ENCODE data around the gene RPGRIP1L. TPM values are rescaled to one million over a fixed set of nuclear protein-coding genes. Genes with fewer than 3 reads are reported as not detected.
"Not testable (repeated sequence)": the region's sequence is repeated elsewhere in the genome, so short reads cannot be mapped to it uniquely, and the experiment has no call there.

RPGRIP1L gene
- total RNA-seq, 6 experiments from 2014 or later = 16.3 to 19.1 (median 18.4) TPM

- Mint-ChIP-seq H3K9me3 (0 out of 2 replicates have a peak, but pooled peaks cover 3% of the 10 kb centered on the region), H3K27ac (peak overlapping the region; percentile 24; the same call in 1 of the 2 replicates), H3K4me3 (no peak overlapping the region), H3K36me3 (ENCODE audit: low read depth) (peaks cover 49% of the 10 kb centered on the region), H3K4me1 (ENCODE audit: low read depth) (peaks cover 14% of the 10 kb centered on the region), H3K27me3 (ENCODE audit: insufficient read depth) (no peaks in the 10 kb centered on the region)
- peak; percentile 14 for DNase-seq
- no peak for TF ChIP-seq CTCF (IDR thresholded peaks at IDR 0.05)
Observed at GRCh38 chr16:53689636-53690035, 14.0 kb downstream of the RPGRIP1L start.

GRCh38 chr16:53686710-53687109 lies 16.9 kb downstream of the RPGRIP1L start:
- H3K9me3 Mint-ChIP-seq = 0 out of 2 replicates have a peak, but pooled peaks cover 3% of the 10 kb centered on the region
- H3K4me1 Mint-ChIP-seq (ENCODE audit: low read depth) = peaks cover 12% of the 10 kb centered on the region
- H3K27me3 Mint-ChIP-seq (ENCODE audit: insufficient read depth) = no peaks in the 10 kb centered on the region
- no peak overlapping the region for H3K4me3 Mint-ChIP-seq
- no peak overlapping the region for H3K27ac Mint-ChIP-seq
- no peak for TF ChIP-seq CTCF (IDR thresholded peaks at IDR 0.05)
- H3K36me3 Mint-ChIP-seq (ENCODE audit: low read depth) = peaks cover 39% of the 10 kb centered on the region
- DNase-seq = no peak

- H3K4me1 Mint-ChIP-seq (ENCODE audit: low read depth) = peaks cover 16% of the 10 kb centered on the region
- not testable (repeated sequence) for H3K4me3 Mint-ChIP-seq; H3K27me3 Mint-ChIP-seq (ENCODE audit: insufficient read depth); DNase-seq; H3K9me3 Mint-ChIP-seq; H3K27ac Mint-ChIP-seq
- H3K36me3 Mint-ChIP-seq (ENCODE audit: low read depth) = peaks cover 35% of the 10 kb centered on the region
Observed at GRCh38 chr16:53685334-53685733, 18.3 kb downstream of the RPGRIP1L start.

- no peak for TF ChIP-seq CTCF (IDR thresholded peaks at IDR 0.05)
- Mint-ChIP-seq H3K36me3 (ENCODE audit: low read depth) (peaks cover 28% of the 10 kb centered on the region), H3K4me3 (no peak overlapping the region), H3K27ac (no peak overlapping the region), H3K9me3 (0 out of 2 replicates have a peak, but pooled peaks cover 3% of the 10 kb centered on the region), H3K27me3 (ENCODE audit: insufficient read depth) (no peaks in the 10 kb centered on the region), H3K4me1 (ENCODE audit: low read depth) (peaks cover 24% of the 10 kb centered on the region)
- DNase-seq = no peak
Observed at GRCh38 chr16:53681354-53681753, 22.3 kb downstream of the RPGRIP1L start.

GRCh38 chr16:53680756-53681155 lies 22.9 kb downstream of the RPGRIP1L start:
- Mint-ChIP-seq H3K27ac (no peak overlapping the region), H3K4me3 (no peak overlapping the region), H3K36me3 (ENCODE audit: low read depth) (peaks cover 22% of the 10 kb centered on the region), H3K27me3 (ENCODE audit: insufficient read depth) (no peaks in the 10 kb centered on the region), H3K4me1 (ENCODE audit: low read depth) (peaks cover 24% of the 10 kb centered on the region), H3K9me3 (0 out of 2 replicates have a peak, but pooled peaks cover 3% of the 10 kb centered on the region)
- no peak for TF ChIP-seq CTCF (IDR thresholded peaks at IDR 0.05)
- no peak for DNase-seq

- H3K36me3 Mint-ChIP-seq (ENCODE audit: low read depth) = peaks cover 11% of the 10 kb centered on the region
- H3K9me3 Mint-ChIP-seq = no peaks in the 10 kb centered on the region
- DNase-seq = no peak
- H3K27me3 Mint-ChIP-seq (ENCODE audit: insufficient read depth) = no peaks in the 10 kb centered on the region
- no peak overlapping the region for H3K27ac Mint-ChIP-seq
- no peak overlapping the region for H3K4me3 Mint-ChIP-seq
- peaks cover 24% of the 10 kb centered on the region for H3K4me1 Mint-ChIP-seq (ENCODE audit: low read depth)
- no peak for TF ChIP-seq CTCF (IDR thresholded peaks at IDR 0.05)
Observed at GRCh38 chr16:53678756-53679343, 24.8 kb downstream of the RPGRIP1L start.

Measured in HFFc6 (cell line).